ENCODE data around the gene PRMT9. TPM values are rescaled to one million over a fixed set of nuclear protein-coding genes. Genes with fewer than 3 reads are reported as not detected.

PRMT9 gene
- total and polyA plus RNA-seq, 8 donors: 3.1 to 6.4 (median 4.1) TPM

GRCh38 chr4:147617841-147618691, 65.9 kb downstream of the PRMT9 start:
- intact Hi-C loops (cut with DNase I): no loop called here
- no peak for TF ChIP-seq CTCF (IDR thresholded peaks at IDR 0.05)
- Histone ChIP-seq H3K4me1 (peaks cover 12 to 28% (median 24%) of the 10 kb centered on the region in 3 donors), H3K36me3 (peaks cover 0 to 5% (median 0%) of the 10 kb centered on the region in 3 donors), H3K27ac (peak overlapping the region; percentile 85 to 92 (median 92)), H3K4me3 (peak overlapping the region; percentile 53 to 88 (median 82)), H3K27me3 (no peaks in the 10 kb centered on the region), H3K9me3 (no peaks in the 10 kb centered on the region)
- no peak for DNase-seq
- ATAC-seq: peak; percentile 9 to 43 (median 26)
- no peak for FAIRE-seq
- WGBS, 2 donors: 5% methylated on average over 17 of the region's 17 CpGs

- DNase-seq: peak; percentile 97 to 99 (median 98)
- intact Hi-C loops (cut with DNase I): no loop called here
- WGBS, 2 donors: 0 to 1% methylated on average over 37 of the region's 37 CpGs
Measured at GRCh38 chr4:147617173-147617840, 66.7 kb downstream of the PRMT9 start, which contains the start of gene TMEM184C. Gene TMEM184C, plus strand, starts transcription at chr4:147617397. Its CDS starts 560 bp downstream, at chr4:147617957.

GRCh38 chr4:147616849-147617172, 67.2 kb downstream of the PRMT9 start:
- Histone ChIP-seq H3K4me1 (peaks cover 12 to 27% (median 24%) of the 10 kb centered on the region in 3 donors), H3K36me3 (no peaks in the 10 kb centered on the region), H3K27me3 (no peaks in the 10 kb centered on the region), H3K27ac (peak overlapping the region in 3 of 4 donors; percentile 85 to 92 (median 91)), H3K9me3 (no peaks in the 10 kb centered on the region), H3K4me3 (peak overlapping the region; percentile 53 to 88 (median 82))
- 28% methylated on average over 6 of the region's 6 CpGs for WGBS, 2 donors
- peak in 3 of 4 donors; percentile 2 to 16 (median 5) for ATAC-seq
- no peak for FAIRE-seq
- intact Hi-C loops (cut with DNase I): no loop called here
- DNase-seq: no peak
- TF ChIP-seq CTCF (IDR thresholded peaks at IDR 0.05): no peak

More at GRCh38 chr4:147617173-147617840, 66.7 kb downstream of the PRMT9 start, which contains the start of gene TMEM184C:
- Histone ChIP-seq H3K4me3 (peak within 1 kb of the TSS; percentile 53 to 88 (median 82)), H3K4me1 (peaks cover 12 to 28% (median 24%) of the 10 kb centered on the region in 3 donors), H3K27ac (peak within 1 kb of the TSS; percentile 85 to 92 (median 92)), H3K9me3 (no peaks in the 10 kb centered on the region), H3K27me3 (no peaks in the 10 kb centered on the region), H3K36me3 (no peaks in the 10 kb centered on the region)
- no peak for TF ChIP-seq CTCF (IDR thresholded peaks at IDR 0.05)
- ATAC-seq (peak; percentile 98 to 100 (median 99)), FAIRE-seq (peak; percentile 91)

GRCh38 chr4:147610686-147611085, 73.3 kb downstream of the PRMT9 start:
- Histone ChIP-seq H3K27me3 (no peaks in the 10 kb centered on the region), H3K9me3 (no peaks in the 10 kb centered on the region), H3K27ac (no peak overlapping the region), H3K4me3 (no peak overlapping the region), H3K36me3 (no peaks in the 10 kb centered on the region), H3K4me1 (no peaks in the 10 kb centered on the region)
- intact Hi-C loops (cut with DNase I): no loop called here
- FAIRE-seq (no peak), ATAC-seq (no peak), DNase-seq (no peak)
- WGBS, 2 donors: 96 to 100% methylated on average over 1 of the region's 1 CpG
- TF ChIP-seq CTCF (IDR thresholded peaks at IDR 0.05): no peak
